HepG2 (cell line): ENCODE measurements around the gene CHTF18. TPM values are rescaled to one million over a fixed set of nuclear protein-coding genes. Genes with fewer than 3 reads are reported as not detected.

Source experiments
- ATAC-seq: fragments of 200-7000 bp; cut with Tn5 transposase; 3 replicates; pipeline ENCODE4 v1.9.1; 2020; ENCODE audit warnings: mild to moderate bottlenecking, moderate library complexity
- BruUV-seq: library from RNA; stranded (reverse); fragments of 400-500 nt; replicated peaks from 2 replicates; lab custom pipeline; 2021; lab: Mats Ljungman, UMichigan
- CTCF ChIA-PET: fragments of 300-600 bp; formaldehyde crosslinking; extraction: SDS; loops from one replicate; lab custom pipeline; 2021; ENCODE audit warnings: low total read pairs, inconsistent platforms, low intra/inter-chr PET ratio; lab: Yijun Ruan, JAX
- POLR2A ChIA-PET: fragments of 350-600 bp; sonication (Branson Sonifier 250); formaldehyde crosslinking; loops from one replicate; lab custom pipeline; 2020; ENCODE audit warnings: antibody characterized with exemption, inconsistent platforms; lab: Yijun Ruan, JAX
- DNase-seq: peaks from one replicate; pipeline ENCODE4 v3.0.0-alpha.2; 2015; ENCODE audit warnings: low spot score
- FAIRE-seq: peaks from 3 replicates; lab custom pipeline; 2011; peaks lifted over from hg19 to GRCh38; lab: Jason Lieb, UNC
- H2AFZ ChIP-seq: one replicate; pipeline ENCODE4 v1.6.1; 2011; ENCODE audit warnings: low read length, inconsistent platforms
- H3K27ac ChIP-seq: fragments of 300-600 bp; 3 replicates; pipeline ENCODE4 v1.8.0; 2011; ENCODE audit warnings: mixed run types, mild to moderate bottlenecking, mixed read lengths, low read length, inconsistent platforms; ENCODE audit not compliant: insufficient read depth; ENCODE audit errors: extremely low read length
- H3K27me3 ChIP-seq, 2 experiments: fragments of 200-600 bp in 1 of 2; 2 replicates in 1 of 2; 3 replicates in 1 of 2; pipeline versions ENCODE4 v1.6.0 to v1.8.0; 2011; ENCODE audit warnings: low read length in 2 of 2, mild to moderate bottlenecking in 2 of 2, moderate library complexity in 2 of 2, inconsistent platforms in 1 of 2; ENCODE audit not compliant: insufficient read depth in 2 of 2, control insufficient read depth in 1 of 2
- H3K36me3 ChIP-seq, 2 experiments: fragments of 200-600 bp in 1 of 2; replicated peaks in 1 of 2; 2 replicates in 1 of 2; 3 replicates in 1 of 2; pipeline versions ENCODE4 v1.5.1 to v1.8.0; 2011; ENCODE audit warnings: low read length in 2 of 2, inconsistent platforms in 1 of 2; ENCODE audit not compliant: insufficient read depth in 2 of 2, control insufficient read depth in 1 of 2
- H3K4me1 ChIP-seq: 2 replicates; pipeline ENCODE4 v1.5.1; 2012; ENCODE audit warnings: low read length, inconsistent platforms; ENCODE audit not compliant: insufficient read depth
- H3K4me2 ChIP-seq: 2 replicates; pipeline ENCODE4 v1.6.0; 2011; ENCODE audit warnings: low read depth, low read length, inconsistent platforms
- H3K4me3 ChIP-seq, 3 experiments: fragments of 200-600 bp in 1 of 3; sonication (generic), shearing (Covaris generic) in 1 of 3; replicated peaks in 1 of 3; 2 replicates each; pipeline ENCODE4 v1.5.1; 2011 to 2016; ENCODE audit warnings: low read length in 3 of 3, inconsistent platforms in 2 of 3, low read depth in 2 of 3, mild to moderate bottlenecking in 2 of 3, control low read depth in 1 of 3, mixed read lengths in 1 of 3; ENCODE audit not compliant: insufficient read depth in 1 of 3
- H3K79me2 ChIP-seq: one replicate; pipeline ENCODE4 v1.6.1; 2011; ENCODE audit warnings: low read length, inconsistent platforms; ENCODE audit not compliant: insufficient read depth
- H3K9ac ChIP-seq: 2 replicates; pipeline ENCODE4 v1.6.0; 2011; ENCODE audit warnings: mild to moderate bottlenecking, low read depth, low read length, inconsistent platforms; ENCODE audit not compliant: insufficient read depth
- H3K9me3 ChIP-seq: 2 replicates; pipeline ENCODE4 v1.5.1; 2012; ENCODE audit warnings: mild to moderate bottlenecking, low read length
- H4K20me1 ChIP-seq: 2 replicates; pipeline ENCODE4 v1.6.0; 2011; ENCODE audit warnings: inconsistent platforms, mild to moderate bottlenecking, low read length, moderate library complexity; ENCODE audit not compliant: insufficient read depth
- CENPX ChIP-seq: sonication (generic); formaldehyde crosslinking; IDR thresholded peaks from 2 replicates; pipeline ENCODE4 v1.9.0; 2021; ENCODE audit warnings: mild to moderate bottlenecking, missing genetic modification reagents, moderate library complexity
- EZH2 ChIP-seq: conservative IDR thresholded peaks from 2 replicates; pipeline ENCODE4 v1.6.1; 2012; ENCODE audit warnings: mild to moderate bottlenecking, low read depth, low read length, moderate library complexity
- FOXO1 ChIP-seq: sonication (generic); formaldehyde crosslinking; IDR thresholded peaks from 2 replicates; pipeline ENCODE4 v1.4.0; 2020; ENCODE audit warnings: missing genetic modification reagents
- HES4 ChIP-seq: sonication (generic); formaldehyde crosslinking; IDR thresholded peaks from 2 replicates; pipeline ENCODE4 v1.9.0; 2021; ENCODE audit warnings: mild to moderate bottlenecking, missing genetic modification reagents, borderline replicate concordance
- IKZF1 ChIP-seq: fragments of 450-650 bp; IDR thresholded peaks from 2 replicates; pipeline ENCODE4 v1.7.1; 2016
- KLF6 ChIP-seq: IDR thresholded peaks from 2 replicates; pipeline ENCODE4 v1.8.0; 2016; ENCODE audit warnings: missing biosample characterization, missing genetic modification reagents
- NFIC ChIP-seq: IDR thresholded peaks from 2 replicates; pipeline ENCODE4 v1.6.1; 2012; ENCODE audit warnings: mild to moderate bottlenecking, low read length, inconsistent platforms
- POGZ ChIP-seq: sonication (generic); formaldehyde crosslinking; IDR thresholded peaks from 2 replicates; pipeline ENCODE4 v1.4.0; 2020; ENCODE audit warnings: mild to moderate bottlenecking, missing genetic modification reagents
- ZKSCAN8 ChIP-seq: IDR thresholded peaks from 2 replicates; pipeline ENCODE4 v1.6.1; 2016; ENCODE audit warnings: borderline replicate concordance, missing genetic modification reagents, missing compliant biosample characterization
- ZMAT3 ChIP-seq: sonication (generic); formaldehyde crosslinking; conservative IDR thresholded peaks from 2 replicates; pipeline ENCODE4 v1.7.0; 2021; ENCODE audit warnings: missing genetic modification reagents
- ZNF556 ChIP-seq: sonication (generic); formaldehyde crosslinking; IDR thresholded peaks from 2 replicates; pipeline ENCODE4 v1.4.0; 2020; ENCODE audit warnings: mild to moderate bottlenecking, missing genetic modification reagents, borderline replicate concordance
- ZNF567 ChIP-seq: sonication (generic); formaldehyde crosslinking; IDR thresholded peaks from 2 replicates; pipeline ENCODE4 v1.8.1; 2023; ENCODE audit warnings: mild to moderate bottlenecking, missing genetic modification reagents, borderline replicate concordance
- ZNF775 ChIP-seq: sonication (generic); formaldehyde crosslinking; IDR thresholded peaks from 2 replicates; pipeline ENCODE4 v1.4.0; 2020; ENCODE audit warnings: missing genetic modification reagents, mild to moderate bottlenecking, moderate library complexity, borderline replicate concordance
- ZSCAN31 ChIP-seq: sonication (generic); formaldehyde crosslinking; IDR thresholded peaks from 2 replicates; pipeline ENCODE4 v1.5.0; 2020; ENCODE audit warnings: low read depth, mild to moderate bottlenecking, missing genetic modification reagents
- WGBS: methylation state at CpG from one replicate; pipeline ENCODE4 v1.1.6; 2017; ENCODE audit warnings: low lambda C conversion rate; 5-methylcytosine and 5-hydroxymethylcytosine counted together
- in situ Hi-C: cut with HindIII; loops from 2 replicates; pipeline ENCODE4 v1.10.0; 2017; ENCODE audit warnings: low pct_unique_long_range_greater_than_20kb; ENCODE audit not compliant: extremely low pct_ligation_motif_present
- intact Hi-C: fragments of 100-400 bp; cut with micrococcal nuclease; formaldehyde crosslinking; loops from one replicate; pipeline ENCODE4 v1.10.0; 2022; ENCODE audit not compliant: unreplicated experiment
- polyA plus RNA-seq, 8 experiments: library from polyadenylated mRNA; depleted of rRNA in 3 of 8; stranded (reverse) in 7 of 8; unstranded in 1 of 8; fragments of >200 nt; fragmentation: Illumina TruSeq in 4 of 8; extraction: Trizol in 4 of 8; gene quantifications; 2 replicates each; pipeline versions ENCODE4 v1.2.1 to v1.2.3, GENCODE V29; 2011 to 2016; ENCODE audit warnings: low read depth in 4 of 8, missing spikeins in 1 of 8, mixed read lengths in 1 of 8; ENCODE audit not compliant: insufficient read depth in 1 of 8
- total RNA-seq, 5 experiments: library from RNA; depleted of rRNA; stranded (reverse); fragments of >200 nt; fragmentation: Illumina TruSeq; extraction: Trizol; gene quantifications; 2 replicates each; pipeline ENCODE4 v1.2.3, GENCODE V29; 2016; ENCODE audit warnings: low read depth in 1 of 5
- TF ChIP-seq, protein P1 (sequence below): sonication (generic); formaldehyde crosslinking; conservative IDR thresholded peaks from 2 replicates; pipeline ENCODE4 v1.8.0; 2022; ENCODE audit warnings: low read depth, missing genetic modification reagents
- TF ChIP-seq, protein P2 (sequence below): sonication (generic); formaldehyde crosslinking; IDR thresholded peaks from 2 replicates; pipeline ENCODE4 v1.4.0; 2020; ENCODE audit warnings: mild to moderate bottlenecking, missing genetic modification reagents
- TF ChIP-seq, protein P3 (sequence below): sonication (generic); formaldehyde crosslinking; conservative IDR thresholded peaks from 2 replicates; pipeline ENCODE4 v1.8.0; 2022; ENCODE audit warnings: missing genetic modification reagents
- TF ChIP-seq, protein P4 (sequence below): sonication (generic); formaldehyde crosslinking; IDR thresholded peaks from 2 replicates; pipeline ENCODE4 v1.4.0; 2020; ENCODE audit warnings: mild to moderate bottlenecking, missing genetic modification reagents

CHTF18 gene
- total and polyA plus RNA-seq, 2 of the 13 experiments (the other 11 are each of a cell fraction or from before 2014, with no cell fraction given) = 8.6 to 22.9 TPM

DNA sequence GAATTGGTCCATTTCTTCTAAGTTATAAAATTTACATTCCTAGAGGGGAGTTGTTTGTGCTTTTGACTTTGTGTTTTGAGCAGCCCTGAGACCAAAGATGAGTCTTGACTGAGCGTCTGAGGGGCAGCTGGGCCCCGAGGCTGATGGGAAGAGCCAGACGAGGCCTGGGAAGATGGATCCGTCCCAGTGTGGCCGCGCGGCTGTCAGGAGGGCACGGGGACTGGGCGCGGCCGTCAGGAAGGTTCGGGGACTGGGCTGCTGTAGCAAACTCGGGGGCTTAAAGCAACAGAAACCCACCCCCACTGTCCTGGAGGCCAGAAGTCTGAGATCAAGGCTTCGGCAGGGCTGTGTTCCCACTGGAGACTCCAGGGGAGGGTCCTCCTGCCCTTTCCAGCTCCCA lies 50.3 kb downstream of the CHTF18 start:
- 51% methylated on average over 12 of the region's 14 CpGs for WGBS
- no peak for ATAC-seq

More for the DNA sequence above, 50.3 kb downstream of the CHTF18 start:
- no peak overlapping the region for H2AFZ ChIP-seq
- intact Hi-C loops = no loop called here
- no peaks in the 10 kb centered on the region for H4K20me1 ChIP-seq
- DNase-seq = no peak
- no TSS peak for BruUV-seq
- in situ Hi-C loops = loop anchor here (10.0 kb wide), 1 partner anchor 56 kb away; no protein-coding TSS in a partner anchor
- peaks cover 16% of the 10 kb centered on the region for H3K9me3 ChIP-seq
- H3K36me3 ChIP-seq = no peaks in the 10 kb centered on the region
- no peak for TF ChIP-seq ZMAT3 (CRISPR knock-in tag)
- TF ChIP-seq ZNF567 = no peak
- no peak for TF ChIP-seq HES4
- no peak for TF ChIP-seq KLF6 (CRISPR knock-in tag)
- no peak for TF ChIP-seq NFIC
- TF ChIP-seq ZKSCAN8 (CRISPR knock-in tag) = no peak
- TF ChIP-seq, protein P1, sequence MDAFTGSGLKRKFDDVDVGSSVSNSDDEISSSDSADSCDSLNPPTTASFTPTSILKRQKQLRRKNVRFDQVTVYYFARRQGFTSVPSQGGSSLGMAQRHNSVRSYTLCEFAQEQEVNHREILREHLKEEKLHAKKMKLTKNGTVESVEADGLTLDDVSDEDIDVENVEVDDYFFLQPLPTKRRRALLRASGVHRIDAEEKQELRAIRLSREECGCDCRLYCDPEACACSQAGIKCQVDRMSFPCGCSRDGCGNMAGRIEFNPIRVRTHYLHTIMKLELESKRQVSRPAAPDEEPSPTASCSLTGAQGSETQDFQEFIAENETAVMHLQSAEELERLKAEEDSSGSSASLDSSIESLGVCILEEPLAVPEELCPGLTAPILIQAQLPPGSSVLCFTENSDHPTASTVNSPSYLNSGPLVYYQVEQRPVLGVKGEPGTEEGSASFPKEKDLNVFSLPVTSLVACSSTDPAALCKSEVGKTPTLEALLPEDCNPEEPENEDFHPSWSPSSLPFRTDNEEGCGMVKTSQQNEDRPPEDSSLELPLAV (CRISPR knock-in tag) = no peak
- no peak for TF ChIP-seq CENPX
- TF ChIP-seq, protein P2, sequence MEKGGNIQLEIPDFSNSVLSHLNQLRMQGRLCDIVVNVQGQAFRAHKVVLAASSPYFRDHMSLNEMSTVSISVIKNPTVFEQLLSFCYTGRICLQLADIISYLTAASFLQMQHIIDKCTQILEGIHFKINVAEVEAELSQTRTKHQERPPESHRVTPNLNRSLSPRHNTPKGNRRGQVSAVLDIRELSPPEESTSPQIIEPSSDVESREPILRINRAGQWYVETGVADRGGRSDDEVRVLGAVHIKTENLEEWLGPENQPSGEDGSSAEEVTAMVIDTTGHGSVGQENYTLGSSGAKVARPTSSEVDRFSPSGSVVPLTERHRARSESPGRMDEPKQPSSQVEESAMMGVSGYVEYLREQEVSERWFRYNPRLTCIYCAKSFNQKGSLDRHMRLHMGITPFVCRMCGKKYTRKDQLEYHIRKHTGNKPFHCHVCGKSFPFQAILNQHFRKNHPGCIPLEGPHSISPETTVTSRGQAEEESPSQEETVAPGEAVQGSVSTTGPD (CRISPR knock-in tag) = no peak
- no peak for TF ChIP-seq FOXO1
- TF ChIP-seq POGZ = no peak
- TF ChIP-seq, protein P3, sequence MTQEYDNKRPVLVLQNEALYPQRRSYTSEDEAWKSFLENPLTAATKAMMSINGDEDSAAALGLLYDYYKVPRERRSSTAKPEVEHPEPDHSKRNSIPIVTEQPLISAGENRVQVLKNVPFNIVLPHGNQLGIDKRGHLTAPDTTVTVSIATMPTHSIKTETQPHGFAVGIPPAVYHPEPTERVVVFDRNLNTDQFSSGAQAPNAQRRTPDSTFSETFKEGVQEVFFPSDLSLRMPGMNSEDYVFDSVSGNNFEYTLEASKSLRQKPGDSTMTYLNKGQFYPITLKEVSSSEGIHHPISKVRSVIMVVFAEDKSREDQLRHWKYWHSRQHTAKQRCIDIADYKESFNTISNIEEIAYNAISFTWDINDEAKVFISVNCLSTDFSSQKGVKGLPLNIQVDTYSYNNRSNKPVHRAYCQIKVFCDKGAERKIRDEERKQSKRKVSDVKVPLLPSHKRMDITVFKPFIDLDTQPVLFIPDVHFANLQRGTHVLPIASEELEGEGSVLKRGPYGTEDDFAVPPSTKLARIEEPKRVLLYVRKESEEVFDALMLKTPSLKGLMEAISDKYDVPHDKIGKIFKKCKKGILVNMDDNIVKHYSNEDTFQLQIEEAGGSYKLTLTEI (CRISPR knock-in tag) = no peak
- TF ChIP-seq ZSCAN31 = no peak
- TF ChIP-seq IKZF1 = no peak
- TF ChIP-seq ZNF775 (CRISPR knock-in tag) = no peak
- TF ChIP-seq EZH2 = no peak
- TF ChIP-seq, protein P4, sequence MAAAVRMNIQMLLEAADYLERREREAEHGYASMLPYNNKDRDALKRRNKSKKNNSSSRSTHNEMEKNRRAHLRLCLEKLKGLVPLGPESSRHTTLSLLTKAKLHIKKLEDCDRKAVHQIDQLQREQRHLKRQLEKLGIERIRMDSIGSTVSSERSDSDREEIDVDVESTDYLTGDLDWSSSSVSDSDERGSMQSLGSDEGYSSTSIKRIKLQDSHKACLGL (CRISPR knock-in tag) = no peak
- TF ChIP-seq ZNF556 (CRISPR knock-in tag) = no peak
- TF ChIP-seq, all 625 proteins: peak for 0
- H3K4me3 ChIP-seq = no peak overlapping the region
- ChIA-PET CTCF (no interaction called here), POLR2A (no interaction called here)
- H3K4me2 ChIP-seq = no peak overlapping the region
- H3K9ac ChIP-seq = no peak overlapping the region
- H3K27me3 ChIP-seq = peaks cover 12 to 62% of the 10 kb centered on the region in 2 experiments
- H3K79me2 ChIP-seq = no peaks in the 10 kb centered on the region
- no peak overlapping the region for H3K27ac ChIP-seq
- no peaks in the 10 kb centered on the region for H3K4me1 ChIP-seq
- FAIRE-seq = no peak
